B cell (primary cell): ENCODE measurements around the gene RASGRP2. TPM values are rescaled to one million over a fixed set of nuclear protein-coding genes. Genes with fewer than 3 reads are reported as not detected.

Experiments
- ATAC-seq: fragments of 200-7000 bp; cut with Tn5 transposase; one replicate; pipeline ENCODE4 v1.10.0; 2021; ENCODE audit warnings: low read depth, mild to moderate bottlenecking, moderate number of reproducible peaks, moderate library complexity
- CTCF ChIA-PET: fragments of 350-600 bp; sonication (Branson Sonifier 250); formaldehyde crosslinking; loops from one replicate; lab custom pipeline; 2021; ENCODE audit warnings: antibody characterized with exemption, inconsistent platforms; lab: Charles Lee
- POLR2A ChIA-PET: fragments of 350-600 bp; sonication (Branson Sonifier 250); formaldehyde crosslinking; loops from one replicate; lab custom pipeline; 2021; ENCODE audit warnings: antibody characterized with exemption; lab: Charles Lee
- DNase-seq: peaks from one replicate; pipeline ENCODE4 v3.0.0; 2013
- H2AFZ ChIP-seq: 2 replicates; pipeline ENCODE4 v1.6.1; 2012; ENCODE audit warnings: mild to moderate bottlenecking, low read depth, low read length; ENCODE audit not compliant: insufficient read depth, poor library complexity, severe bottlenecking
- H3K27ac ChIP-seq, 2 donors: 1 replicate in 1 of 2; 2 replicates in 1 of 2; pipeline ENCODE4 v1.5.1; 2012 to 2013; ENCODE audit warnings: low read length in 2 of 2, mild to moderate bottlenecking in 2 of 2, moderate library complexity in 1 of 2
- H3K27me3 ChIP-seq, 4 experiments: fragments of 200-600 bp in 1 of 4; sonication (generic) in 1 of 4; replicated peaks in 1 of 4; 1 replicate in 2 of 4; 2 replicates in 2 of 4; pipeline versions ENCODE4 v1.6.1 to v1.7.0; 2013 to 2016; ENCODE audit warnings: low read length in 3 of 4, mild to moderate bottlenecking in 2 of 4, mixed read lengths in 1 of 4, moderate library complexity in 1 of 4; ENCODE audit not compliant: insufficient read depth in 4 of 4, control insufficient read depth in 3 of 4; ENCODE audit errors: control extremely low read depth in 1 of 4
- H3K36me3 ChIP-seq, 2 experiments: replicated peaks in 1 of 2; 1 replicate in 1 of 2; 2 replicates in 1 of 2; pipeline versions ENCODE4 v1.6.1 to v1.7.1; 2013; ENCODE audit warnings: low read length in 1 of 2; ENCODE audit not compliant: insufficient read depth in 2 of 2, control insufficient read depth in 1 of 2; ENCODE audit errors: control extremely low read depth in 1 of 2, extremely low read depth in 1 of 2
- H3K4me1 ChIP-seq, 2 donors: fragments of 200-600 bp in 1 of 2; sonication (generic) in 1 of 2; 1 replicate in 1 of 2; 2 replicates in 1 of 2; pipeline versions ENCODE4 v1.5.1 to v1.6.1; 2013 to 2017; ENCODE audit warnings: low read length in 2 of 2; ENCODE audit not compliant: control insufficient read depth in 2 of 2, insufficient read depth in 2 of 2
- H3K4me2 ChIP-seq: replicated peaks from 2 replicates; pipeline ENCODE3; 2012; ENCODE audit warnings: mild to moderate bottlenecking, low read depth, low read length; ENCODE audit not compliant: poor library complexity, severe bottlenecking
- H3K4me3 ChIP-seq, 5 experiments: fragments of 200-600 bp in 1 of 5; sonication (generic) in 1 of 5; 1 replicate in 3 of 5; 2 replicates in 2 of 5; pipeline versions ENCODE4 v1.5.1 to v1.7.0; 2011 to 2016; ENCODE audit warnings: low read length in 4 of 5, mild to moderate bottlenecking in 4 of 5, low read depth in 2 of 5, control low read depth in 1 of 5, moderate library complexity in 1 of 5; ENCODE audit not compliant: insufficient read depth in 1 of 5; ENCODE audit errors: control extremely low read depth in 1 of 5, extremely low read depth in 1 of 5
- H3K79me2 ChIP-seq: fragments of 200-600 bp; sonication (generic); one replicate; pipeline ENCODE4 v1.6.0; 2016; ENCODE audit warnings: low read length; ENCODE audit not compliant: control insufficient read depth, insufficient read depth
- H3K9ac ChIP-seq: fragments of 200-600 bp; sonication (generic); 2 replicates; pipeline ENCODE4 v1.6.1; 2017; ENCODE audit warnings: mild to moderate bottlenecking, low read length, moderate library complexity
- H3K9me3 ChIP-seq, 3 donors: one replicate each; pipeline versions ENCODE4 v1.6.1 to v1.7.1; 2013; ENCODE audit warnings: low read length in 2 of 3; ENCODE audit not compliant: control insufficient read depth in 2 of 3, insufficient read depth in 1 of 3; ENCODE audit errors: control extremely low read depth in 1 of 3
- H4K20me1 ChIP-seq: 2 replicates; pipeline ENCODE4 v1.6.0; 2012; ENCODE audit warnings: mild to moderate bottlenecking, low read length; ENCODE audit not compliant: insufficient read depth, control insufficient read depth, poor library complexity, severe bottlenecking
- H3K27ac Mint-ChIP-seq: one replicate; pipeline ENCODE4 v1.8.0; 2021; ENCODE audit warnings: mixed read lengths
- H3K27me3 Mint-ChIP-seq: one replicate; pipeline ENCODE4 v1.8.0; 2021; ENCODE audit warnings: mixed read lengths
- H3K4me1 Mint-ChIP-seq: one replicate; pipeline ENCODE4 v1.8.0; 2021; ENCODE audit warnings: mixed read lengths
- H3K4me3 Mint-ChIP-seq: one replicate; pipeline ENCODE4 v1.8.0; 2021; ENCODE audit warnings: mixed read lengths
- H3K9me3 Mint-ChIP-seq: one replicate; pipeline ENCODE4 v1.8.0; 2022; ENCODE audit warnings: mixed read lengths; ENCODE audit not compliant: insufficient read depth
- EZH2 ChIP-seq: IDR thresholded peaks from 2 replicates; pipeline ENCODE4 v1.6.1; 2012; ENCODE audit warnings: borderline replicate concordance, low read depth, mild to moderate bottlenecking, moderate library complexity, low read length; ENCODE audit not compliant: insufficient read depth, poor library complexity, severe bottlenecking
- WGBS: methylation state at CpG from one replicate; pipeline ENCODE4 v1.1.5; 2013; ENCODE audit warnings: missing lambda C conversion rate; ENCODE audit not compliant: insufficient coverage; 5-methylcytosine and 5-hydroxymethylcytosine counted together
- intact Hi-C: fragments of 100-400 bp; cut with micrococcal nuclease; formaldehyde crosslinking; loops from one replicate; pipeline ENCODE4 v1.10.0; 2022
- polyA plus RNA-seq: library from polyadenylated mRNA; depleted of rRNA; stranded (reverse); fragments of >200 nt; gene quantifications from 2 replicates; pipeline ENCODE4 v1.2.3, GENCODE V29; 2012
- total RNA-seq, 2 donors: library from RNA; stranded (reverse); fragments of 120-200 nt in 1 of 2; gene quantifications; 1 replicate in 1 of 2; 2 replicates in 1 of 2; pipeline versions ENCODE4 v1.2.3 to v1.2.4, GENCODE V29; 2013 to 2022
- TF ChIP-seq, protein P1 (sequence below): fragments of 200-600 bp; IDR thresholded peaks from one replicate; pipeline ENCODE4 v1.8.0; 2022; ENCODE audit warnings: antibody characterized with exemption, mild to moderate bottlenecking

The RASGRP2 gene
- total and polyA plus RNA-seq, 2 donors (not counting 1 experiment from before 2014, with no cell fraction given): 628 to 1,139 TPM

DNA sequence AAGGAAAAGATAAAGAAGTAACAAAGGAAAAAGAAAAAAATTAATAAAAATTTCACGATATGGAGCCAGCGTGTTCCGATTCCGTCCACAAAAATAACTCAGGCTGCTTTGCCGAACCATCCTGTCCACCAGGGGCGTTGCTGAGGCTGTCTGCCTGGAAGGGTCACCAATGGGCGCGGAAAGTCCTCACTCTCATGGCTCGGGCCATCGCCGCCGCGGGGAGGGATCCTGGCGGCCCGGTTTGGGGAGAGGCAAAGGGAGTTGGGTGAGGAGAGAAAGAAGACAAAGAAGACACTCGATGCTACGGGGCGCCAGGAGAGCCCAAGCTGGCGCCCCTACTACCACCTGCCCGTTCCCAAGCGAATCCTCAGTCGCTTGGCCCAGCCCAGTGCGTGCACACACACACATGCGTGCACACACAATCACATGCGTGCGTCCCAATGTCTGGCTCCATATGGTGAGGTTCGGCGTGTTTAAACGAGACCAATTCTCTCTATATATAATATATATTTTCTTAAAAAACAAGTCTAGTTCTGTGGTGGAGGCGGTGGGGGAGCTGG lies 21.4 kb upstream of the RASGRP2 start:
- Mint-ChIP-seq H3K27me3 (no peaks in the 10 kb centered on the region), H3K4me3 (peak overlapping the region; percentile 74), H3K4me1 (peaks cover 88% of the 10 kb centered on the region), H3K27ac (peak overlapping the region; percentile 88), H3K9me3 (no peaks in the 10 kb centered on the region)
- H3K27me3 ChIP-seq: no peaks in the 10 kb centered on the region
- H3K4me3 ChIP-seq: peak overlapping the region in 1 of 5 experiments; percentile 18
- POLR2A ChIA-PET: interaction anchor here (3.9 to 8.8 kb wide), 2 partner anchors 11 to 19 kb away, joined by 48 to 175 read pairs; partner anchors contain the start of genes RASGRP2 and SF1
- H3K4me2 ChIP-seq: peak overlapping the region; percentile 66
- ATAC-seq: no peak
- intact Hi-C loops: no loop called here
- CTCF ChIA-PET: interaction anchor here (1.0 to 12.2 kb wide), 3 partner anchors 11 to 18 kb away, joined by 3 to 280 read pairs (median 11); partner anchors contain the start of genes RASGRP2 and SF1
- H3K9me3 ChIP-seq: no peaks in the 10 kb centered on the region
- H3K79me2 ChIP-seq: peaks cover 52% of the 10 kb centered on the region
- peaks cover 5 to 81% of the 10 kb centered on the region in 2 experiments for H3K36me3 ChIP-seq
- H4K20me1 ChIP-seq: peaks cover 60% of the 10 kb centered on the region
- peaks cover 85 to 99% of the 10 kb centered on the region in 2 donors for H3K4me1 ChIP-seq
- H2AFZ ChIP-seq: no peak overlapping the region
- H3K27ac ChIP-seq: peak overlapping the region in 1 of 2 donors; percentile 17
- H3K9ac ChIP-seq: no peak overlapping the region
- WGBS: 94% methylated on average over 13 of the region's 30 CpGs
- TF ChIP-seq, protein P1, sequence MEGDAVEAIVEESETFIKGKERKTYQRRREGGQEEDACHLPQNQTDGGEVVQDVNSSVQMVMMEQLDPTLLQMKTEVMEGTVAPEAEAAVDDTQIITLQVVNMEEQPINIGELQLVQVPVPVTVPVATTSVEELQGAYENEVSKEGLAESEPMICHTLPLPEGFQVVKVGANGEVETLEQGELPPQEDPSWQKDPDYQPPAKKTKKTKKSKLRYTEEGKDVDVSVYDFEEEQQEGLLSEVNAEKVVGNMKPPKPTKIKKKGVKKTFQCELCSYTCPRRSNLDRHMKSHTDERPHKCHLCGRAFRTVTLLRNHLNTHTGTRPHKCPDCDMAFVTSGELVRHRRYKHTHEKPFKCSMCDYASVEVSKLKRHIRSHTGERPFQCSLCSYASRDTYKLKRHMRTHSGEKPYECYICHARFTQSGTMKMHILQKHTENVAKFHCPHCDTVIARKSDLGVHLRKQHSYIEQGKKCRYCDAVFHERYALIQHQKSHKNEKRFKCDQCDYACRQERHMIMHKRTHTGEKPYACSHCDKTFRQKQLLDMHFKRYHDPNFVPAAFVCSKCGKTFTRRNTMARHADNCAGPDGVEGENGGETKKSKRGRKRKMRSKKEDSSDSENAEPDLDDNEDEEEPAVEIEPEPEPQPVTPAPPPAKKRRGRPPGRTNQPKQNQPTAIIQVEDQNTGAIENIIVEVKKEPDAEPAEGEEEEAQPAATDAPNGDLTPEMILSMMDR: no peak
- no peak for TF ChIP-seq EZH2
- DNase-seq: no peak

DNA sequence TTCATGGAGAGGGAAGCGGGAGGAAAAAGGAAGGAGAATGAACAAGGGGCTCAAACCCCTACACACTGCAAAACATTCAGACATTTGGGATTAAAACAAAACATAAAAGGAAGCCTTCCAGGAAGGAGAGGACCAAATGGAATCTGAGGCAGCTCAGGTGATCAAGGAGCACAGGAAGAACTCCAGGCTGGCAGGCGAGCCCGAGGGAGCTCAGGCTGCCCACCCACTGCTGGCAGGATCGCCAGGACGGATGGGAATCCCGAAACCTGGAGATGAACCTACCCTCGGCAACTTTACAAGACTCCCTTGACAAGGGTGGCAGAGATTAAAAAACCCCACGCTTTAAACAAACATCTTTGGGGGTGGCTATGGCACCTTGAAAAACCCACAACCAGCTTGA lies 20.8 kb upstream of the RASGRP2 start:
- peak overlapping the region in 4 of 5 experiments; percentile 11 to 23 (median 19) for H3K4me3 ChIP-seq
- intact Hi-C loops: loop anchor here (1.0 kb wide), 1 partner anchor 8 kb away; no protein-coding TSS in a partner anchor

More for the DNA sequence above, 20.8 kb upstream of the RASGRP2 start:
- Histone ChIP-seq H3K4me1 (peaks cover 87 to 99% of the 10 kb centered on the region in 2 donors), H2AFZ (no peak overlapping the region), H3K79me2 (peaks cover 52% of the 10 kb centered on the region), H3K27me3 (no peaks in the 10 kb centered on the region), H3K9me3 (no peaks in the 10 kb centered on the region), H3K27ac (peak overlapping the region; percentile 60 to 85), H3K9ac (peak overlapping the region; percentile 1), H3K4me2 (peak overlapping the region; percentile 66), H3K36me3 (peaks cover 3 to 81% of the 10 kb centered on the region in 2 experiments), H4K20me1 (peaks cover 54% of the 10 kb centered on the region)
- ChIA-PET POLR2A (interaction anchor here (0.8 to 8.8 kb wide), 3 partner anchors 12 to 19 kb away, joined by 3 to 175 read pairs (median 48); partner anchors contain the start of genes RASGRP2 and SF1), CTCF (interaction anchor here (1.4 to 12.2 kb wide), 6 partner anchors 7 to 129 kb away, joined by 4 to 280 read pairs (median 15); partner anchors contain the start of genes RASGRP2 and SF1)
- ATAC-seq (no peak), DNase-seq (no peak)
- WGBS: 88% methylated on average over 4 of the region's 8 CpGs
- Mint-ChIP-seq H3K9me3 (no peaks in the 10 kb centered on the region), H3K4me3 (peak overlapping the region; percentile 74), H3K27me3 (no peaks in the 10 kb centered on the region), H3K27ac (peak overlapping the region; percentile 88), H3K4me1 (peaks cover 90% of the 10 kb centered on the region)
- no peak for TF ChIP-seq EZH2
- TF ChIP-seq, protein P1: no peak
